ENCODE measurements around the gene PAPOLG. TPM values are rescaled to one million over a fixed set of nuclear protein-coding genes. Genes with fewer than 3 reads are reported as not detected.
"Not testable (repeated sequence)": the region's sequence is repeated elsewhere in the genome, so short reads cannot be mapped to it uniquely, and the experiment has no call there.

Gene PAPOLG
- total RNA-seq, 1 experiment from 2014 or later, result 14.4 TPM

DNA sequence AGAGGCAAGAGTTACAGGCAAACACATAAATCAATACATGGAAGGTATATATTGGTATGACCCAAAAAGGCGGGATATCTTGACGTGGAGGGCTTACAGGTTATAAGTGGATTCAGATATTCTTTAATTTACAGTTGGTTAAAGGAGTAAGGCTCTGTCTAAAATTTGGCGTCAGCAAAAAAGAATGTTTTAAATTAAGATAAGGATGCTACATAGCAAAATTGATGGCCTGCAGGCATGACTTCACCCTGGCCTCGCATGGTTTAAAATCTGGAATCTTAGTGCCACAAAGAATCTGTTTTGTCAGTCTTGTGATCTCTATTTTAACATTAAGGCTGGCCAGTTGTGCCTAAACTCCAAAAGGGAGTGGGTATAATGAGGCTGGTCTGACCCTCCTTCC lies 66.9 kb downstream of the PAPOLG start:
- BruUV-seq (replicated peaks), result no TSS peak
- intact Hi-C loops (cut with micrococcal nuclease; ENCODE audit: unreplicated experiment), result no loop called here
- no peak overlapping the region for H3K27ac Mint-ChIP-seq (ENCODE audit: unreplicated experiment)
- no peaks in the 10 kb centered on the region for H3K36me3 Mint-ChIP-seq (ENCODE audit: insufficient read depth, unreplicated experiment)
- TF ChIP-seq, protein P1, sequence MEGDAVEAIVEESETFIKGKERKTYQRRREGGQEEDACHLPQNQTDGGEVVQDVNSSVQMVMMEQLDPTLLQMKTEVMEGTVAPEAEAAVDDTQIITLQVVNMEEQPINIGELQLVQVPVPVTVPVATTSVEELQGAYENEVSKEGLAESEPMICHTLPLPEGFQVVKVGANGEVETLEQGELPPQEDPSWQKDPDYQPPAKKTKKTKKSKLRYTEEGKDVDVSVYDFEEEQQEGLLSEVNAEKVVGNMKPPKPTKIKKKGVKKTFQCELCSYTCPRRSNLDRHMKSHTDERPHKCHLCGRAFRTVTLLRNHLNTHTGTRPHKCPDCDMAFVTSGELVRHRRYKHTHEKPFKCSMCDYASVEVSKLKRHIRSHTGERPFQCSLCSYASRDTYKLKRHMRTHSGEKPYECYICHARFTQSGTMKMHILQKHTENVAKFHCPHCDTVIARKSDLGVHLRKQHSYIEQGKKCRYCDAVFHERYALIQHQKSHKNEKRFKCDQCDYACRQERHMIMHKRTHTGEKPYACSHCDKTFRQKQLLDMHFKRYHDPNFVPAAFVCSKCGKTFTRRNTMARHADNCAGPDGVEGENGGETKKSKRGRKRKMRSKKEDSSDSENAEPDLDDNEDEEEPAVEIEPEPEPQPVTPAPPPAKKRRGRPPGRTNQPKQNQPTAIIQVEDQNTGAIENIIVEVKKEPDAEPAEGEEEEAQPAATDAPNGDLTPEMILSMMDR (IDR thresholded peaks at IDR 0.05; ENCODE audit: unreplicated experiment), result no peak
- no peaks in the 10 kb centered on the region for H3K9me3 Mint-ChIP-seq (ENCODE audit: low read depth, unreplicated experiment)
- CTCF ChIA-PET, result no interaction called here
- H3K4me1 Mint-ChIP-seq (ENCODE audit: low read depth, unreplicated experiment), result peaks cover 3% of the 10 kb centered on the region
- no peak overlapping the region for H3K4me3 Mint-ChIP-seq (ENCODE audit: low read depth, unreplicated experiment)
- H3K27me3 Mint-ChIP-seq (ENCODE audit: unreplicated experiment), result peaks cover 11% of the 10 kb centered on the region
- no peak for DNase-seq

DNA sequence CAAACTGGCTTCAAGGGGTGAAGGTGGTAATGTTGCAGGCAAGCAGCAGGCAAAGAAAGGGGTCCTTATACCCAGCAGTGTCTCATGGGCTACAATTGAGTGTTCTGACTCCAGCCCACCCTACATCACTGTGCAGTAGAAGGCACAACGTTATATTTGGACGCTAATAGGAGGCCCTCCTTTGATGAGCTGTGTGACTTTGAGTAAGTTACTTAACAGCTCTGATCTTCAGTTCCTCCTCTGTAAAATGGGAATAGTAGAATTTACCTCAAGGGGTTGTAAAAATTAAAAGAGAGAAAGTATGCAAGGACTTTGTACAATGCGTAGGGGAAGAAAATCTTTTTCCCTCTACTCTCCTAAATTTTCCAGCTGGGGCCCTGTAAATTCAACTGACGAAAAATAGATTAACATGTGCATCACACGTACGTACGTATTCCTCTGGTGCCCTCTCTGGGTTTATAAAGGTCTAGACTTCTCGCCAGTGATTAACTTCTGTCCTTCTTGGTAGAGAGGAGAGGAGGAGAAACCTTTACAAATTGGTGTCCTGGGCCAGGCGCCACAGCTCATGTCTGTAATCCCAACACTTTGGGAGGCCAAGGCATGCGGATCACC lies 67.7 kb downstream of the PAPOLG start:
- no TSS peak for BruUV-seq (replicated peaks)
- no peak overlapping the region for H3K27ac Mint-ChIP-seq (ENCODE audit: unreplicated experiment)
- H3K4me3 Mint-ChIP-seq (ENCODE audit: low read depth, unreplicated experiment), result no peak overlapping the region
- CTCF ChIA-PET, result no interaction called here
- H3K4me1 Mint-ChIP-seq (ENCODE audit: low read depth, unreplicated experiment), result no peaks in the 10 kb centered on the region
- no peaks in the 10 kb centered on the region for H3K9me3 Mint-ChIP-seq (ENCODE audit: low read depth, unreplicated experiment)
- intact Hi-C loops (cut with micrococcal nuclease; ENCODE audit: unreplicated experiment), result no loop called here
- no peak for DNase-seq
- peaks cover 12% of the 10 kb centered on the region for H3K27me3 Mint-ChIP-seq (ENCODE audit: unreplicated experiment)
- TF ChIP-seq, protein P1 (IDR thresholded peaks at IDR 0.05; ENCODE audit: unreplicated experiment), result no peak
- H3K36me3 Mint-ChIP-seq (ENCODE audit: insufficient read depth, unreplicated experiment), result no peaks in the 10 kb centered on the region

DNA sequence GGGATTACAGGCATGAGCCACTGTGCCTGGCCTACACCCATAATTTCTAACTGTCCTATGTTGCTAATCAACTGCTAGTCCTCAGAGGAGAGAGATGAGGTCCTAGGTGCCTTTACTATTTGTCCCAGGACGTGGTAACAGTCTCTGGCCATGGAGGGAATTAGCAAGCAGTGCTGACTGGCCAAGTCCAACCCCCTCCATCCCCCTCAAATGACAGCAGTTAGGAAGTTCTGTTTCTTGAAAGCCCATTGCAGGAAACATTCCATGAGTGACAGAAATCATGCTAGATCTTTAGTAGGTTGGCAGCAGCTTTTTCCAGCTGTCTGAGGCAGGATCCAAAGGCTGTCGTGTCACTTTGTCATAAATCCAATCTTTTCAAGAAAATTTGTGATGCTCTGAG lies 69.6 kb downstream of the PAPOLG start:
- TF ChIP-seq, protein P1 (IDR thresholded peaks at IDR 0.05; ENCODE audit: unreplicated experiment), result no peak
- BruUV-seq (replicated peaks), result no TSS peak
- no peak for DNase-seq
- H3K27me3 Mint-ChIP-seq (ENCODE audit: unreplicated experiment), result peaks cover 29% of the 10 kb centered on the region
- no peak overlapping the region for H3K27ac Mint-ChIP-seq (ENCODE audit: unreplicated experiment)
- intact Hi-C loops (cut with micrococcal nuclease; ENCODE audit: unreplicated experiment), result no loop called here
- H3K4me1 Mint-ChIP-seq (ENCODE audit: low read depth, unreplicated experiment), result no peaks in the 10 kb centered on the region
- no peaks in the 10 kb centered on the region for H3K36me3 Mint-ChIP-seq (ENCODE audit: insufficient read depth, unreplicated experiment)
- no peak overlapping the region for H3K4me3 Mint-ChIP-seq (ENCODE audit: low read depth, unreplicated experiment)
- H3K9me3 Mint-ChIP-seq (ENCODE audit: low read depth, unreplicated experiment), result no peaks in the 10 kb centered on the region
- CTCF ChIA-PET, result no interaction called here

DNA sequence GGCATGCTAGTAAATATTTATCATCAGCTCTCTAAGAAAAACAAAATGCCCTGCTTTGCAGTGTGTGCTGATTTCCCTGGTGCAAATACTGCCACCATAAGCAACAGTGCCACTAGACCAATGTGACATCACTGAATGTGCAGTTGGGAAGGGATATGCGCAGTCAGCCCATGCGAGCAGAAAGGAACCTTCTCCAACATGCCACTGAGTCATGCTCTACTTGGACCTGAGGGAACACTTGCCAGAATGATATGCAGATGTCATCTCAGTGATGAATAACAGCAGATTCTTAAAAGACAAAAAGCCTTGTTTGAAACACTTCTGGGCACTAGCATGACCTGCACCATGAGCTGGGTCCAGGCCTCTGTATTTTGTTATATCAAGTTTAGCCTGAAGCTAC lies 70.0 kb downstream of the PAPOLG start:
- TF ChIP-seq, protein P1 (IDR thresholded peaks at IDR 0.05; ENCODE audit: unreplicated experiment), result no peak
- H3K27me3 Mint-ChIP-seq (ENCODE audit: unreplicated experiment), result peaks cover 33% of the 10 kb centered on the region
- H3K9me3 Mint-ChIP-seq (ENCODE audit: low read depth, unreplicated experiment), result no peaks in the 10 kb centered on the region
- H3K36me3 Mint-ChIP-seq (ENCODE audit: insufficient read depth, unreplicated experiment), result no peaks in the 10 kb centered on the region
- DNase-seq, result no peak
- CTCF ChIA-PET, result no interaction called here
- no TSS peak for BruUV-seq (replicated peaks)
- no peaks in the 10 kb centered on the region for H3K4me1 Mint-ChIP-seq (ENCODE audit: low read depth, unreplicated experiment)
- intact Hi-C loops (cut with micrococcal nuclease; ENCODE audit: unreplicated experiment), result no loop called here
- no peak overlapping the region for H3K27ac Mint-ChIP-seq (ENCODE audit: unreplicated experiment)
- H3K4me3 Mint-ChIP-seq (ENCODE audit: low read depth, unreplicated experiment), result no peak overlapping the region

DNA sequence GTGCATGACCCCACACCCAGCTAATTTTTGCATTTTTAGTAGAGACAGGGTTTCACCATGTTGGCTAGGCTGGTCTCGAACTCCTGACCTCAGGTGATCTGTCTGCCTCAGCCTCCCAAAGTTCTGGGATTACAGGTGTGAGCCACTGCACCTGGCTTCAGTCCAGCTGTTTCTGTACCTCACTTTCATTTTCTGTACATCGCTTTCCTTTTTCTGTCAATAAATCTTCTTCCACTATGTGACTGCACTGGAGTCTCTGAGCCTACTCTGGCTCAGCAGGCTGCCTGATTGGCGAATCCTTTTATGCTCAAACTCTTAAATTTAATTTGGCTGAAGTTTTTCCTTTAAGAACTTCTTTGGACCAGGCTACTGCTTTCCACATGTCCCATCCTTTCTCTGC lies 70.8 kb downstream of the PAPOLG start:
- BruUV-seq (replicated peaks); H3K9me3 Mint-ChIP-seq (ENCODE audit: low read depth, unreplicated experiment); H3K27ac Mint-ChIP-seq (ENCODE audit: unreplicated experiment); H3K36me3 Mint-ChIP-seq (ENCODE audit: insufficient read depth, unreplicated experiment); DNase-seq; intact Hi-C loops (cut with micrococcal nuclease; ENCODE audit: unreplicated experiment); H3K4me3 Mint-ChIP-seq (ENCODE audit: low read depth, unreplicated experiment); CTCF ChIA-PET; H3K4me1 Mint-ChIP-seq (ENCODE audit: low read depth, unreplicated experiment): not testable (repeated sequence)
- peaks cover 34% of the 10 kb centered on the region for H3K27me3 Mint-ChIP-seq (ENCODE audit: unreplicated experiment)

Data from Calu3 (cell line).